ENCODE results near the gene PRR33.
A peak's percentile ranks its signal among the peaks of the same experiment; 100 is the strongest.

PRR33 gene

DNA sequence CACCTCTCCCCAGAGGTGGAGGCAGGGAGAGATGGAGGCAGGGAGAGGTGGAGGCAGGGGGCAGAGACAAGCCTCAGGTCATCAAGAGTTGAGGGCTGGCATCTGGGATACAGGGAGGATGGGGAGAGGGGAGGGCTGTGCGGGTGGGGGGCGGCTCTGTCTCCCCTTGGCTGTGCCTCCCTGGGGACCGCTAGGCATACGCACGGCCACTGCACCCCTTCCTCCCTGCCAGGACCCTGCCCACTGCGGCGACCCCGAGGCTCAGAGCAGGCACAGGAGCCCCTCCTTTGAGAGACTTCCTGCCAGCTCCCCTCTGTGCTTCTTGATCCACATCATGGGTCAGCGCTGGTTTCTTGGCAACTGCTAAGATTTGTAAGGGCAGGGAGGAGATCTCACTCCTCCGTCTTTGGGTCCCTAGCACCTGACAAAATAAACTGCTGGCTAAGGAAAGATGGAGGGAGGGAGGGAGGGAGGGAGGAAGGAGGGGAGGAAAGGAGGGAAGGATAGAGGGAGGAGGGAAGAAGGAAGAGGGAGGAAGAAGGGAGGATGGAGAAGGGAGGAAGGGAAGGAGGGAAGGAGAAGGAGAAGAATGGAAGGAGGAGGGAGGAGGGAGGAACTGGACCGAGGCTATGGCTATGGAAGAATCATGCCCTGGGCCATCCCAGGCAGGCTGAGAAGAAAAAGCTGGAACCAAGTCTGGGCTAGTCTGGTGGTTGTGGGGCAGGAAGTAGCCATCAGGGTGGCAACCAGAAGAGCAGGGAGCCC is 18.5 kb downstream of the PRR33 start:
- DNase-seq (ENCODE audit: low spot score), result no peak
- Histone ChIP-seq H3K27ac (peak overlapping the region in 1 of 2 donors; percentile 91), H3K4me3 (peak overlapping the region; percentile 55)
- TF ChIP-seq, protein P1, sequence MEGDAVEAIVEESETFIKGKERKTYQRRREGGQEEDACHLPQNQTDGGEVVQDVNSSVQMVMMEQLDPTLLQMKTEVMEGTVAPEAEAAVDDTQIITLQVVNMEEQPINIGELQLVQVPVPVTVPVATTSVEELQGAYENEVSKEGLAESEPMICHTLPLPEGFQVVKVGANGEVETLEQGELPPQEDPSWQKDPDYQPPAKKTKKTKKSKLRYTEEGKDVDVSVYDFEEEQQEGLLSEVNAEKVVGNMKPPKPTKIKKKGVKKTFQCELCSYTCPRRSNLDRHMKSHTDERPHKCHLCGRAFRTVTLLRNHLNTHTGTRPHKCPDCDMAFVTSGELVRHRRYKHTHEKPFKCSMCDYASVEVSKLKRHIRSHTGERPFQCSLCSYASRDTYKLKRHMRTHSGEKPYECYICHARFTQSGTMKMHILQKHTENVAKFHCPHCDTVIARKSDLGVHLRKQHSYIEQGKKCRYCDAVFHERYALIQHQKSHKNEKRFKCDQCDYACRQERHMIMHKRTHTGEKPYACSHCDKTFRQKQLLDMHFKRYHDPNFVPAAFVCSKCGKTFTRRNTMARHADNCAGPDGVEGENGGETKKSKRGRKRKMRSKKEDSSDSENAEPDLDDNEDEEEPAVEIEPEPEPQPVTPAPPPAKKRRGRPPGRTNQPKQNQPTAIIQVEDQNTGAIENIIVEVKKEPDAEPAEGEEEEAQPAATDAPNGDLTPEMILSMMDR (IDR thresholded peaks at IDR 0.05), result no peak

DNA sequence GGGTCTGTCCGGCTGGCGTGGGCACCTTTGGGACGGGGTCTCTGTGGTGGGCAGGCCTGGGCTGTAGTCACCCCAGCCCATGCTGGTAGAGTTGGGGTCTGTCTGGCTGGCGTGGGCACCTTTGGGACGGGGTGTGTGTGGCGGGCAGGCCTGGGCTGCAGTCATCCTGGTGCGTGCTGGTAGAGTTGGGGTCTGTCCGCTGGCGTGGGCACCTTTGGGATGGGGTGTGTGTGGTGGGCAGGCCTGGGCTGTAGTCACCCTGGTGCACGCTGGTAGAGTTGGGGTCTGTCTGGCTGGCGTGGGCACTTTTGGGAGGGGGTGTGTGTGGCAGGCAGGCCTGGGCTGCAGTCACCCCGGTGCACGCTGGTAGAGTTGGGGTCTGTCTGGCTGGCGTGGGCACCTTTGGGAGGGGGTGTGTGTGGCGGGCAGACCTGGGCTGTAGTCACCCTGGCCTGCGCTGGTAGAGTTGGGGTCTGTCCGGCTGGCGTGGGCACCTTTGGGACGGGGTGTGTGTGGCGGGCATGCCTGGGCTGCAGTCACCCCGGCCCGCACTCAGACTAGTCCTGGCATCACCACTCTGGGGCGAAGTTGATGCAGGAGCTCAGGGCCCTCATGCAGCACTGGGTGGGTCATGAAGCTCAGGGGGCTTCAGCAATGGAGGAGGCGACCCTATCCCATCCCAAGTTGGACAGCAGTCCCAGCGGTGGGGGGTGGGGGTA is 19.3 kb downstream of the PRR33 start:
- DNase-seq (ENCODE audit: low spot score), result no peak
- H3K4me3 ChIP-seq, result peak overlapping the region; percentile 55
- H3K27ac ChIP-seq, result peak overlapping the region in 1 of 2 donors; percentile 91
- TF ChIP-seq, protein P1 (IDR thresholded peaks at IDR 0.05), result no peak

DNA sequence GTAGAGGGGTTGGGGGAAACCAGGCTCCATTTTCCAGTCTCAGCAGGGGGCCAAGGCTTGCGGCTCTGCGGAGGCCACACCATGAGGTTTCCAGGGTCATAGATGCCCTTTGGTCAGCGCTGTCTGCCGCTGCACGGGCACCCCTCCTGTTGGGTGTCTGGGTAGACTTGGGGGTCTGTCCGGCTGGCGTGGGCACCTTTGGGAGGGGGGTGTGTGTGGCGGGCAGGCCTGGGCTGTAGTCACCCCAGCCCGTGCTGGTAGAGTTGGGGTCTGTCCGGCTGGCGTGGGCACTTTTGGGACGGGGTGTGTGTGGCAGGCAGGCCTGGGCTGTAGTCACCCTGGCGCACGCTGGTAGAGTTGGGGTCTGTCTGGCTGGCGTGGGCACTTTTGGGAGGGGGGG is 20.2 kb downstream of the PRR33 start:
- peak overlapping the region in 1 of 2 donors; percentile 91 for H3K27ac ChIP-seq
- no peak for DNase-seq (ENCODE audit: low spot score)
- H3K4me3 ChIP-seq, result peak overlapping the region; percentile 55
- TF ChIP-seq, protein P1 (IDR thresholded peaks at IDR 0.05), result no peak

DNA sequence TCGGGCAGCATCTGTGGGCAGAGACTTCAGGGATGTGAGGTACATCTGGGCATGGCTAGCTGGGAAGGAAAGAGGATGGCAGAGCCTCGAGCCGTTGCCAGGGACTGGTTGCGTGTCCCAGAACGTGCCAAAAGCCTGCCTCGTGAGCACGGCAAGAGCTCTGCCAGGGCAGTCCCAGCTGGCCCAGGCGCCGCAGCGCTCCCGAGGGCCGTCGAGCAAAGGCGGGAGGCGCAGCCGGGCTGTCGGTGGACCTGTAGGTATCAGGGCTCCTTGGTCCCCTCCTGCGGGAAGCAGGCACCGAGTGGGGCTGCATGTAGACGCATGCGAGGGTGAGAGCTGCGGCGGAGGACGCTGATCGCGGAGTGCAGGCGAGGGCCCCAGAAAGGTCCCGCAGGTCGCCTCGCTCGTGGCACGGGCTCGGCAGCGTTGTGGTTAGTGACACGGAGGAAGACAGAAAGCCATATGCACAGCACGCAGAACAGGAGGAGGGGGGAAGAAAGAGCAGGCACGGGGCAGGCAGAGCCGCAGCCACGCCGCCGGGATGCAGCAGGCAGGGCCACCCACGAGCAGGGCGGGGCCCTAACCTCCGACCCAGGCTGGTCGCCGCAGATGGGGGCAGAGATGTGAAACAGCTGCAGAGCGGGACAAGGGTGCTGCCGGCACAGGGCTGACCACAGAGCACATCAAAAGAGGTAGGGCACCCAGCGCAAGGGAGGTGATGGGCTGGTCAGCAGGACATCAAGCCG is 20.8 kb downstream of the PRR33 start:
- no peak for DNase-seq (ENCODE audit: low spot score)
- TF ChIP-seq, protein P1 (IDR thresholded peaks at IDR 0.05), result no peak
- peak overlapping the region; percentile 55 for H3K4me3 ChIP-seq
- H3K27ac ChIP-seq, result peak overlapping the region in 1 of 2 donors; percentile 91

DNA sequence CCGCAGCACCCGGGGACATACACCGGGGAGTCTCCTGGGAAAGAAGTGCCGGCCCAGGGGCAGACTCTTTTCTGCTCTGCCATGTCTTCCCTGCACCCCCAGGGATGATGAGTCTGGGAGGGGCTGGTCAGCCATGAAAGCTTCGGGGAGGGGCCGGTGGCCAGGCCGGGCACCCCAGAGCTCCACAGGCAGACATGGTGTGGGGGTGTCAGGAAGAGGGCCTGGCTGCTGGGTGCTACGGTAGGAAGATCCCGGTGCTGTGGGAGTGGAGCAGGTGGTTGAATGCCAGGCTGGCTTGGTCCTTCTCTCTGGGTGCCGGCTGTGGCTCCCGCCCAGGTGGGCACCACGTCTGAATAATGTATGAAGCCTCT is 21.4 kb downstream of the PRR33 start:
- Histone ChIP-seq H3K4me3 (peak overlapping the region; percentile 55), H3K27ac (peak overlapping the region in 1 of 2 donors; percentile 91)
- TF ChIP-seq, protein P1 (IDR thresholded peaks at IDR 0.05), result no peak
- no peak for DNase-seq (ENCODE audit: low spot score)

DNA sequence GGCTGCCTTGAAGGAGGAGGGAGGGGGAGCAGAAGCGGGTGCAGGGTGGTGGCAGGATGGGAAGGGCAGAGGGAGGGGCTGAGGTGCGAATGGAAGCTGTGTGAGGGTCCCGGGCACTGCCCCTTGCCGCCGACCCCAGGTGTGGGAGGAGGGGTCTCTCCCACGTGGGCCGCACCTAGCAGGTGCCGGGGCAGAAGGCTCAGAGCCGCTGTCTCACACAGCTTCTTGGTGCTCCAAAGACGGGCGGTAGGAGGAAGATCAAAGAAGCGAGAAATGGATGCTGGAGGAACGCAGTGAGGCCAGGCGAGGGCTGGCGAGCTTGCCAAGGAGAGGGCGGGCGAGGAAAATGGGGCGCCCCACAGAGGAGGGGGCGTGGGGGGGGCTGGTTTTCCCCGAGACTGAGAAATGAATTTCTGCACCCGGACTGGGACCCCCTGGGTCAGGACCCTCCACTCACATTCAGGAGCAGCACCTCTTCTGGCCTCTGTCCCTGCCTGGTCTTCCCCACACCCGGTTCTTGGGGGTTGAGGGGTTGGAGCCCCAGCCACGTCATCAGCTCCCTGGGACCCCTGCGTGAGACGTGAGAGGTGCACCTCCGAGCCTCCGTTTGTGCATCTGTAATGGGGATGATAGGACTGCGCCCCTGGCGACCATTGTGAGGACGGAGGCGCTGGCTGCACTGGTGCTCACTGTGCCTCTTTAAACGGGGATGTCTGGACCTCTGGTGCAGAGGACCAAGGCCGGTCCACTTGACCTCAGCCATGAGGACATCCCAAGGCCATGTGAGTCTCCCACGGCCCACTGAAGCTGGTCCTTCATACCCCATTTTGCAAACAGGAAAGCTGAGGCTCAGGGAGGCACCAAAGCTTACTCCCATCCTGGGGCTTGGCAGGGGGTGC is 22.0 kb downstream of the PRR33 start:
- peak overlapping the region; percentile 55 for H3K4me3 ChIP-seq
- DNase-seq (ENCODE audit: low spot score), result no peak
- TF ChIP-seq, protein P1 (IDR thresholded peaks at IDR 0.05), result no peak
- H3K27ac ChIP-seq, result peak overlapping the region in 1 of 2 donors; percentile 91
